Sigmoid colon (tissue), 4 donors: Measurements from ENCODE around the gene MYL5.

ENCODE experiments used
- EP300 ChIP-seq, 4 donors: sonication (generic); formaldehyde crosslinking; IDR thresholded peaks; one replicate each; pipeline ENCODE4 v1.6.1; 2017; ENCODE audit warnings: antibody characterized with exemption in 4 of 4
- POLR2A ChIP-seq, 2 donors: fragments of 450-650 bp; IDR thresholded peaks; one replicate each; pipeline ENCODE4 v1.6.1; 2016; ENCODE audit warnings: antibody characterized with exemption in 2 of 2, mild to moderate bottlenecking in 2 of 2, moderate library complexity in 2 of 2

DNA sequence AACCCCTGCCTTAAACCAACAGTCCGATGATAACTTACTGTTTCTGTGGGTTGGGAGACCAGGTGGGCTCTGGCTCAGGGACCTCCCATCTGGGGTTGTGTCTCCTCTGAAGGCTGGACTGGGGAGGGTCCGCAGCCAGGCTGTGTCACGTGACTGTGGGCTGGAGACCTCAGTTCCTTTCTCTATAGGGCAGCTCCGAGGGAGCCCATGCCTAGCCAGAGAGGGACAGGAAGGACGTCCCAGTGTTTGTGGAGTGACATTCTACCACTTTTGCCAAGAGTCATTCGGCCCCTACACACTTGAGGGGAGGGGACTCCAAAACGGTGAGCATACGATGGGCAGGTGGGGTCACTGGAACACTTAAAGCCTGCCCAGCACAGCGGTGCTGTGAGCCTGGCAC lies 35.8 kb downstream of the MYL5 start:
- TF ChIP-seq EP300 (IDR thresholded peaks at IDR 0.05) (no peak), POLR2A (IDR thresholded peaks at IDR 0.05) (no peak)
